RCC 7860 (cell line): ENCODE data around the gene EXT2.
A peak's percentile ranks its signal among the peaks of the same experiment; 100 is the strongest.

Experiments
- DNase-seq: peaks from one replicate; pipeline ENCODE4 v3.0.0-alpha.2; 2015; ENCODE audit warnings: low spot score
- FAIRE-seq: peaks from 2 replicates; lab custom pipeline; 2012; peaks lifted over from hg19 to GRCh38; lab: Jason Lieb, UNC

The EXT2 gene

GRCh38 chr11:44128729-44129128 lies 33.3 kb downstream of the EXT2 start:
- FAIRE-seq, result no peak
- no peak for DNase-seq

- FAIRE-seq (no peak), DNase-seq (no peak)
These were observed 35.3 kb downstream of the EXT2 start for GRCh38 chr11:44130751-44131150.

GRCh38 chr11:44133335-44133946 lies 38.0 kb downstream of the EXT2 start:
- DNase-seq (no peak), FAIRE-seq (no peak)

- no peak for FAIRE-seq
These were observed 39.1 kb downstream of the EXT2 start for GRCh38 chr11:44134625-44135024.

GRCh38 chr11:44136176-44136945 lies 40.9 kb downstream of the EXT2 start:
- FAIRE-seq (no peak), DNase-seq (no peak)

More at GRCh38 chr11:44134625-44135024, 39.1 kb downstream of the EXT2 start:
- no peak for DNase-seq

- DNase-seq, result no peak
- FAIRE-seq, result no peak
These were observed 41.6 kb downstream of the EXT2 start for GRCh38 chr11:44137057-44137456.

- FAIRE-seq, result no peak
These were observed 42.8 kb downstream of the EXT2 start for GRCh38 chr11:44138286-44138685.

GRCh38 chr11:44138980-44139379 lies 43.5 kb downstream of the EXT2 start:
- no peak for FAIRE-seq
- DNase-seq, result no peak

More at GRCh38 chr11:44138286-44138685, 42.8 kb downstream of the EXT2 start:
- no peak for DNase-seq

- DNase-seq, result no peak
- FAIRE-seq, result no peak
These were observed 44.3 kb downstream of the EXT2 start for GRCh38 chr11:44139565-44140330.

- no peak for DNase-seq
- no peak for FAIRE-seq
These were observed 44.9 kb downstream of the EXT2 start for GRCh38 chr11:44140372-44140771.

- no peak for DNase-seq
- no peak for FAIRE-seq
These were observed 45.3 kb downstream of the EXT2 start for GRCh38 chr11:44140805-44141204.

- FAIRE-seq, result no peak
These were observed 48.8 kb downstream of the EXT2 start for GRCh38 chr11:44143987-44144909.

GRCh38 chr11:44145011-44145775 lies 49.7 kb downstream of the EXT2 start:
- FAIRE-seq, result no peak
- DNase-seq, result no peak

More at GRCh38 chr11:44143987-44144909, 48.8 kb downstream of the EXT2 start:
- DNase-seq, result no peak

GRCh38 chr11:44146931-44147330 lies 51.5 kb downstream of the EXT2 start:
- FAIRE-seq, result no peak
- DNase-seq, result no peak

- DNase-seq (no peak), FAIRE-seq (no peak)
These were observed 52.3 kb downstream of the EXT2 start for GRCh38 chr11:44147751-44148150.

- DNase-seq, result no peak
- no peak for FAIRE-seq
These were observed 54.2 kb downstream of the EXT2 start for GRCh38 chr11:44149651-44150050.

GRCh38 chr11:44150401-44150800 lies 54.9 kb downstream of the EXT2 start:
- DNase-seq (no peak), FAIRE-seq (no peak)

GRCh38 chr11:44157019-44157418 lies 61.5 kb downstream of the EXT2 start:
- FAIRE-seq (no peak), DNase-seq (no peak)

- DNase-seq, result no peak
- peak; percentile 72 for FAIRE-seq
These were observed 62.9 kb downstream of the EXT2 start for GRCh38 chr11:44158384-44158783.
